Ishikawa (cell line): ENCODE results near the gene SCYGR7.
A peak's percentile ranks its signal among the peaks of the same experiment; 100 is the strongest.

ENCODE experiments used
- CEBPB ChIP-seq: IDR thresholded peaks from 2 replicates; pipeline ENCODE4 v1.6.1; 2012
- CREB1 ChIP-seq: IDR thresholded peaks from 2 replicates; pipeline ENCODE4 v1.6.1; 2012; ENCODE audit warnings: low read depth
- EGR1 ChIP-seq: IDR thresholded peaks from 2 replicates; pipeline ENCODE4 v1.6.1; 2012
- EP300 ChIP-seq: IDR thresholded peaks from 2 replicates; pipeline ENCODE4 v1.6.1; 2012; ENCODE audit warnings: borderline replicate concordance
- FOXM1 ChIP-seq: IDR thresholded peaks from 2 replicates; pipeline ENCODE4 v1.6.1; 2012; ENCODE audit warnings: low read depth, borderline replicate concordance
- NFIC ChIP-seq: IDR thresholded peaks from 2 replicates; pipeline ENCODE4 v1.6.1; 2012
- RAD21 ChIP-seq: IDR thresholded peaks from 2 replicates; pipeline ENCODE4 v1.6.1; 2012; ENCODE audit warnings: low read depth
- REST ChIP-seq: IDR thresholded peaks from 2 replicates; pipeline ENCODE4 v1.6.1; 2012; ENCODE audit warnings: low read depth, mild to moderate bottlenecking
- TAF1 ChIP-seq: IDR thresholded peaks from 2 replicates; pipeline ENCODE4 v1.6.1; 2012; ENCODE audit warnings: low read depth, mild to moderate bottlenecking
- TCF12 ChIP-seq: IDR thresholded peaks from 2 replicates; pipeline ENCODE4 v1.6.1; 2012; ENCODE audit warnings: low read depth
- TEAD4 ChIP-seq: IDR thresholded peaks from 2 replicates; pipeline ENCODE4 v1.6.1; 2012
- YY1 ChIP-seq: IDR thresholded peaks from 2 replicates; pipeline ENCODE4 v1.6.1; 2012; ENCODE audit warnings: low read depth
- ZBTB7A ChIP-seq: IDR thresholded peaks from 2 replicates; pipeline ENCODE4 v1.6.1; 2012; ENCODE audit warnings: low read depth
- TF ChIP-seq, protein P1 (sequence below): IDR thresholded peaks from 2 replicates; pipeline ENCODE4 v1.6.1; 2012
- TF ChIP-seq, protein P2 (sequence below): IDR thresholded peaks from 2 replicates; pipeline ENCODE4 v1.6.1; 2012

Gene SCYGR7

DNA sequence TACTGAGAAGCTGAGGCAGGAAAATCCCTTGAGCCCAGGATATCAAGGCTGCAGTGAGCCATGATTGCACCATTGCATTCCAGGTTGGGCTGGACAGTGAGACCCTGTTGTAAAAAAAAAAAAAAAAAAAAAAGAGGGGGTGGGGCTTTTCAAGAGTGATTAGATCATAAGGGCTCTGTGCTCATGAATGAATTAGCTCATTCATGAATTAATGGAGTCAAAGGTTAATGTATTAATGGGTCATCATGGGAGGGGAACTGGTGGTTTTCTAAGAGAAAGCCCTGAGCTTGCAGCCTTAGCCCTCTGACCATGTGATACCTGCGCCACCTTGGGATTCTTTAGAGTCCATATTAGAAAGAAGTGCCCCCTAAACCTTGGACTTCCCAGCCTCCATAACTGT lies 14.8 kb upstream of the SCYGR7 start:
- TF ChIP-seq ZBTB7A, result no peak
- no peak for TF ChIP-seq TEAD4
- no peak for TF ChIP-seq FOXM1
- TF ChIP-seq, protein P1, sequence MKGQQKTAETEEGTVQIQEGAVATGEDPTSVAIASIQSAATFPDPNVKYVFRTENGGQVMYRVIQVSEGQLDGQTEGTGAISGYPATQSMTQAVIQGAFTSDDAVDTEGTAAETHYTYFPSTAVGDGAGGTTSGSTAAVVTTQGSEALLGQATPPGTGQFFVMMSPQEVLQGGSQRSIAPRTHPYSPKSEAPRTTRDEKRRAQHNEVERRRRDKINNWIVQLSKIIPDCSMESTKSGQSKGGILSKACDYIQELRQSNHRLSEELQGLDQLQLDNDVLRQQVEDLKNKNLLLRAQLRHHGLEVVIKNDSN, result no peak
- no peak for TF ChIP-seq EGR1
- TF ChIP-seq TAF1, result no peak

DNA sequence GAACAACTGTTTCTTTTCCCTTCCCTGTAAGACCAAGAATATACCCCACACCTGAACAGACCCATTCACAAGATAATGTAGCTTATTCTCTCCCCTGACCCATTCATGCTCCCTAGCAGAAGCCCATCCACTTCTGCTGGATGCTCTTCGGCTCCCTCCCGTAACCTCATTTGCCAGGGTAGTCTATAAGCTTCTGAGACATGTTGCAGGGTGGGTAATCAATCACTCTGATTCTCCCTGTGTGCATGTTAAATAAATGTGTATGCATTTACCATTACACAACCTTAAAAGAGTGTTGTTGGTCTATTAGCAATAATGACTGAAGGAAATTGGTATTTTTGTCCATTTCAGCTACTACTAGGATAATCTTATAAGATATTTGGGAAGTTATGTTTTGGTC lies 11.6 kb upstream of the SCYGR7 start:
- TF ChIP-seq TCF12 (no peak), CEBPB (no peak), EP300 (no peak), RAD21 (no peak), YY1 (no peak), NFIC (no peak)
- TF ChIP-seq, protein P1, result no peak
- TF ChIP-seq, protein P2, sequence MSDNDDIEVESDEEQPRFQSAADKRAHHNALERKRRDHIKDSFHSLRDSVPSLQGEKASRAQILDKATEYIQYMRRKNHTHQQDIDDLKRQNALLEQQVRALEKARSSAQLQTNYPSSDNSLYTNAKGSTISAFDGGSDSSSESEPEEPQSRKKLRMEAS, result no peak

DNA sequence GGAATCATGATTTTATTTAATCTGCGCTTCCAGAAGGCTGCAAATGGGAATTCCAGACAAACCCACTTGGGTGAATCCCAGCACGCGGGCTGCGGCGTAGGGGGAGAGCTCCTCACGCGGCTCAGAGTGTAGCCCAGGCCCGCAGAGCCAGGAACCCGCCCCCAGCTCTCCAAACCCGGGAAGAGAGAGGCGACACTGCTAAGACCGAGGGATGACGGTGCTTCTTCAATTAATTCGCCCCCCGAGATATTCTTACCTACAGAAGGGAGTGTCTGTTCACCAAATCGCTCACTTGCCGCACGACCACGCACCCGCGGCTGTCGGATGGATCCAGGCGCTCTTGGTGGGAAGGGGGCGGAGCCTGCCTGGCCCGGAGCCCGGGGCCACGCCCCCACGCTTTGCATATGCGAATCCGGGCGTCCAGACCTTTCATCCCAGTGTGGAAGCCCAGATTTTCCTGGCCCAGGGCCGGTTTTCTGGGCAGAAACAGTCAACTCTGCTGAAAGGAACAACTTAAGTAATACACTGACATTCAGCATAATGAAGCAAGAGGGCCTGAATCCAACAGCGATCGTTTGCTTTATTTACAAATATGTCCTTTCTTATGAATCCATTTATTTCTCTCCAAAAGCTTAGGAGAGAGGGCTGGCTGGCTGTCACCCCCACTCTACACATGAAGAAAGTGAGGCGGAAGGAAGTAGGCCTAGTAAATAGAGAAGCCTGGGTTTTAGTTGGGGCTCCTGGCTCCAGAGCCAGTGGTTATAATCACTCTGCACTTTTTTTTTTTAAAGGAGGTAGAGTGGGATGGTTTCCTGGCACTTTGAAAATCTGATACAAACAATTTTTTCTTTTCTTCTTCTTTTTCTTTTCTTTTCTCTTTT lies 10.2 kb upstream of the SCYGR7 start, which contains the start of gene SLC19A3:
SLC19A3 (minus strand) TSS at position 342 of the 881 bp plus-strand sequence. CDS start 15,710 bp downstream, outside the sequence.
- TF ChIP-seq REST (no peak), EGR1 (no peak), TAF1 (no peak), YY1 (no peak), FOXM1 (no peak), NFIC (peak; percentile 62), CEBPB (no peak)
- TF ChIP-seq, protein P1, result no peak
- TF ChIP-seq, protein P2, result peak; percentile 57

DNA sequence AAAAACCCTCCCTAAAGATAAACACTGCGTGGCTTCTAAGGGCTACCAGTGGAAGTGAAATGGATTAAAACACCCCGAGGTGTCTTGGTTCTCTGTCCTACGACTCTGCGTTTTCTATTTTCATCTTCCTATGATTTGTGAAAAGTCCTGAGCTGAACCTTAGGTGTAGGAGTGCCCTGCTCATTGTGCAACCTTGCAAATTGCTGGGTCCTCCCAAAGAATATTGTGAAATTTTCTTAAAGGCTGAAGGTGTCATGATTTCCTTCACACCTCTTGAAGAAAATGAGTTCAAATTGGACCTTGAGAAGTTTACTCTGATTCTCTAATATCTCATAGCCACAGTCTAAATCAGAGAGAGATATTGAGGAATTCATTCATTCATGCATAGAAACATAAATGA lies 8.5 kb upstream of the SCYGR7 start:
- TF ChIP-seq NFIC (no peak), CEBPB (no peak), TEAD4 (no peak), CREB1 (no peak), REST (no peak), ZBTB7A (no peak), TAF1 (no peak), TCF12 (no peak), EP300 (no peak), YY1 (no peak), FOXM1 (no peak), EGR1 (no peak), RAD21 (no peak)
- TF ChIP-seq, protein P2, result no peak
- TF ChIP-seq, protein P1, result no peak

DNA sequence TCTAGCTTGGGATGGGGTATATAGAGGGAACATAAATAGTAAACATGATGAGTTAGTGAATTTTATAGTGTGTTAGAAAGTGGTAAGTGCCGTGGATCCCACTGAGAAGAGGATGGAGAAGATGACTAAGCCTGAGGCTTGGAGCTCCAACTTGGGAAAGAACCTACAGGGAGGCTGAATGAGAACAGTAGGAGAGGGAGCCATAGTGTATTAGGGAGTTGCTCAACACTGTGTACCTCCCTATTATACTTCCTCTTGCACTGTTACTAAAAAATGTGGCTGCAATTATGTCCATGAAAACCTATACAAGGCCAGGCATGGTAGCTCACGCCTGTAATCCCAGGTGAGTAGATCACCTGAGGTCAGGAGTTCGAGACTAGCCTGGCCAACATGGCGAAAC lies 7.5 kb upstream of the SCYGR7 start:
- TF ChIP-seq RAD21, result no peak
